HG02798 (cell line): Measurements from ENCODE around the gene PRR23B.

ENCODE experiments used
- ATAC-seq: cut with Tn5 transposase; IDR thresholded peaks from one replicate; pipeline ENCODE4 v1.9.1; 2021; ENCODE audit warnings: mild to moderate bottlenecking; ENCODE audit not compliant: unreplicated experiment, poor library complexity

The PRR23B gene

DNA sequence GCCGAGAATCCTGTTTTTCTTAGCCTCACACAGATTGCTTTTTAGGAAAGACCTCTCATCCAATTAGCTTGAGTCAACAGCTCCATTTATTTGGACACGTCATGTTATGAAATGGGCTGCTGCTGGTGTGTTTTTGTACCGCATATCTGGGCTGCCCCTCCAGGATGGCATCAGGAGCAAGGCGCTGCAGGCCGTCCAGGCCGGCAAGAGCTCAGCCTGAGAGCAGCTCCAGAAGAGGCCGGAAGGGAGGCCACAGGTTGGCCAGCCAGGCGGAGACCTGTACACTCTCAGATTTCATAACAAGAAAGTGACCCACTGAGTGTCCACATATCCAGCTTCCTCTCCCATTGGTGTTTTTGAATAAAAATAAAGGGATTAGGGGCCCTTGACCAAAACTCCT, 45.4 kb downstream of the PRR23B start:
- no peak for ATAC-seq

- ATAC-seq: no peak
Measured at GRCh38 chr3:138974462-138974861, 46.3 kb downstream of the PRR23B start.

DNA sequence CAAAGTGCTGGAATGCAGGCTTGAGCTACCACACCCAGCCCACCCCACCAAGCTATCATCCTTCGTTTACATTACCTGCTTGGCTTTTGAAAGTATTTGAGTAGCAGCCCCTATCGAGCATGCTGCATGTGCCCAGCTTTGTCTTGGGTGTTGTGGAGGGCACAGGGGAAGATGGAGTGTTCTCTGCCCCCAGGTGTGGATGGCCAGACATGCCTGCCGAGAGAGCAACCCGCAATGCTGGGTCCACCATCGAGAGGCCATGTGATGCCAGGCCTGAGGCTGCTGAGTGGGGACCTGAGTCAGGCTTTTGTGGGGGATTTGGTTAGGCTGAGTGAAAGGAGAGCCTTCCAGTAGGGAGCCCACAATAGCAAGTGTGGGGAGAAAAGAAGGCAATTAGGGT, 47.8 kb downstream of the PRR23B start:
- ATAC-seq: no peak

DNA sequence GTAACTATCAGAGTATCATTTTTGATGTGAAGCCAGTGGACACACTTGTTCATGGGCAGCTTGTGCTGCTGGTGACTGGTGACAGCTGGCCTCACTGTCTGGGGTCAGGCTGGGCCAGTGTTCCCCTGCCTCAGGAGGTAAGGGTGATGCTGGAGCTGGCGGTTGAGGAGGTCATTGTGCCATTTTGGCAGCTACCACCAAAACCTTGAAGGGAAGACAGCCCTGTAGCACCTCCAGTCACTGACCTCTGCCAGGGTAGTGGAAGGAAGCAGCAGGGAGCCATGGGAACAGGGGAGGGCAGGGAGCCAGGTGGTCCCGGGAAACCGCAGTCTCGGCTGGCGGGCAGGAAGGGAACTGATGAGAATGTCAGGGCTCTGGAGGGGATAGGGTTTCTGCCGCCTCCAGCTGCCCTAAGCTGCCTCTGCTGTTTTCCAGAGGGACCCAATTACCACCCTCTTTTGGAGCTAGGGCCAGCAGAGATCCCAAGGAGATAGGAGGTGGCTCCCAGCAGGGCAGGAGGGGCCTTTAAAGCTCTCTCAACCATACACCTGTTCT, 48.9 kb downstream of the PRR23B start:
- ATAC-seq: no peak
